Measurements from ENCODE around the gene TEAD4.

Gene TEAD4

DNA sequence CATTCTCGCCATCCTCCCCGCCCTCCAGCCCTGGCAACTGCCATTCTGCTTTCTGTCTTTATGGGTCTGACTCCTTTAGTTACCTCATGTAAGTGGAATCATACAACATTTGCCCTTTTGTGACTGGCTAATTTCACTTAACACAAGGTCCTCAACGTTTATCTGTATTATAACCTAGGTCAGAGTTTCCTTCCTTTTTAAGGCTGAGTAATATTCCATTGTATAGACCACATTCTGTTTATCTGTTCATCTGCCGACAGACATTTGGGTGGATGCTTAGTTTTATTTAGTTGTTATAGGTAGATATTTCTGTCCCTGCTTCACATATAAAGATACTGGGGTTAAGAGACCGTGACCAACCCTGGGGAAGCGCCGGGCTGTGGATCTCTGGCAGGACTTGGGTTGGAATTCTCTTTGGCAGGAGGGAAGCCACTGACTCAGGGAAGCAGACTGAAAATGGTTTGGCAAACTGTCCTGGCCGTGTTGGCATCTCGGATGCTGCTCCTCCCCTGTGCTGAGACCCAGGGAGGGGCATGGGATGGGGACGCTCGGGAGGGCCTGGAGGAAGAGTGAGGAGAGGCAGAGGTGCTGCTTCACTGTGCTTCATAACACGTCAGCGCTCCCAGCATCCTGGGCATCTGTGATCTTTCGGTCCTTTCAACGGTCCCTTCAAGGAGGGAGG is 38.9 kb downstream of the TEAD4 start:
- H3K4me3 ChIP-seq (ENCODE audit: low read length), result no peak overlapping the region
- no peak for TF ChIP-seq CTCF (conservative IDR thresholded peaks at IDR 0.05; ENCODE audit: low read depth, low read length)
- DNase-seq (ENCODE audit: low read depth), result no peak

GRCh38 chr12:2998789-2999264 is 39.6 kb downstream of the TEAD4 start:
- TF ChIP-seq CTCF (conservative IDR thresholded peaks at IDR 0.05; ENCODE audit: low read depth, low read length), result no peak
- DNase-seq (ENCODE audit: low read depth), result no peak
- H3K4me3 ChIP-seq (ENCODE audit: low read length), result no peak overlapping the region

GRCh38 chr12:2999265-2999841 is 40.2 kb downstream of the TEAD4 start:
- TF ChIP-seq CTCF (conservative IDR thresholded peaks at IDR 0.05; ENCODE audit: low read depth, low read length), result no peak
- no peak overlapping the region for H3K4me3 ChIP-seq (ENCODE audit: low read length)
- no peak for DNase-seq (ENCODE audit: low read depth)

DNA sequence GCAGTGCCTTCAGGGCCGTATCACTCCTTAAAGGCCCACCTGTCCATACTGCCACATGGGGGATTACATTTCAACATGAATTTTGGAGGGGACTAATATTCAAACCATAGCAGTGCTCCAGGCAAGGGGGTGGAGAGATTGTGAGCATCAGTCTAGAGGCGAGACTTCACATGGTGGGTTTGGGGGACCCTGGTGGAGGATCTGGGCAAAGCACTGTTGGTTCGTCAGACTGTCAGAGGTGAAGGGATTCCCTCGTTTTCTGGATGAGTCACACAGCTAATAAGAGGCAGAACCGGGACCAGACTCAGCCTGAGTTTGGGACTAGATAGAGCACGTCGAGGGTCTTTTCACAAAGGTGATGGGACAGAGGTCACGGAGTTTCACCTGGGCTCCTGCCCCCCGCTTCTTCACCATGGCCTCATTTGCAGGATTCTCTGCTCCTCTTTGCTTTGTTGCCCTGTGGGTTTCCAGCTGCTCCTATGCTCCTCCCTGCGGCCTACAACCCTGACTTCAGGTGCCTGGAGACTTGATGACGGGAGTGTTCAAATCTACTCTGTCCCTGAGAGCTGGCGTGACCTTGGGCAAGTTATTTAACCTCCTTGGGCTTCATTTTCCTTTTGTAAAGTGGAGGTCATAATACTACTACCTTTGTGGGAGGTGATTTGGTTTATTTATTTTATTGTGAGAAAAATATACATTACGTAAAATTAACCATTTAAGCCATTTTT is 41.5 kb downstream of the TEAD4 start:
- peak; percentile 30 for TF ChIP-seq CTCF (conservative IDR thresholded peaks at IDR 0.05; ENCODE audit: low read depth, low read length)
- no peak overlapping the region for H3K4me3 ChIP-seq (ENCODE audit: low read length)
- no peak for DNase-seq (ENCODE audit: low read depth)

- DNase-seq (ENCODE audit: low read depth), result no peak
- no peak for TF ChIP-seq CTCF (conservative IDR thresholded peaks at IDR 0.05; ENCODE audit: low read depth, low read length)
Observed at GRCh38 chr12:3002646-3003045, 43.4 kb downstream of the TEAD4 start.

DNA sequence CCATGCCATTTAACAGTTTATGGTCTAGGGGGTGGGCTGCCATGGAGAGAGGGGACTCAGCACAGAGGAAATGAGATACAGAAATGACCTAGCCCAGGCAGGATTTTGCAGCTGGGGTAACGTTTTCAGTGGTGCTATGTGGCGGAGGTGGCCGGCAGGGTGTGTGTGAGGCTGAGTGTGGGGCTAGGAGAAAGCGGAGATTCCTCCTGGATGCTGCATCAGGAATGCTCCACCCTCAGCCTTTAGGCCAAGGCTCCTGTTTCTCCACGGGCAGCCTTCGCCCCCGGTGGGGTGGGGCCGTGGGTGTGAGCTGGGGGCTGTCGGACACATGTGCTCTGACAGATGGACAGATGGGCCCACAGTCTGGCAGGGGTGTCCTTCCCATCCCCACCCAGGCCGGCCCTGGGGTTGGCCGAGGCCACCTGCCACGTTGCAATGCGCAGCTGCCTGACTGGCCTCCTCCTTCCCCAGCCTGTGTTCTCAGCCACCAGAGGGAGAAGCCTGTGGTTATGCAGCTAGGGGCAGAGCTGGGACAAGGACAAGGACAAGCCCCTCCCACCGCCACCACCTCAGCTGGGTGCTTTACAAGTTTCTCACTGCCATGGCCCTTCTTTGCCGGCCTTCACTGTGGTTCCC is 44.3 kb downstream of the TEAD4 start:
- DNase-seq (ENCODE audit: low read depth), result no peak
- TF ChIP-seq CTCF (conservative IDR thresholded peaks at IDR 0.05; ENCODE audit: low read depth, low read length), result no peak
- H3K4me3 ChIP-seq (ENCODE audit: low read length), result no peak overlapping the region

More at GRCh38 chr12:3002646-3003045, 43.4 kb downstream of the TEAD4 start:
- H3K4me3 ChIP-seq (ENCODE audit: low read length), result no peak overlapping the region
